GM12874 (cell line): ENCODE data around the gene ISCU.

Experiments used
- CTCF ChIP-seq: IDR thresholded peaks from 2 replicates; pipeline ENCODE4 v1.5.1; 2011; ENCODE audit warnings: low read depth, mild to moderate bottlenecking, control low read depth, low read length, moderate library complexity; ENCODE audit not compliant: insufficient read depth

ISCU gene

DNA sequence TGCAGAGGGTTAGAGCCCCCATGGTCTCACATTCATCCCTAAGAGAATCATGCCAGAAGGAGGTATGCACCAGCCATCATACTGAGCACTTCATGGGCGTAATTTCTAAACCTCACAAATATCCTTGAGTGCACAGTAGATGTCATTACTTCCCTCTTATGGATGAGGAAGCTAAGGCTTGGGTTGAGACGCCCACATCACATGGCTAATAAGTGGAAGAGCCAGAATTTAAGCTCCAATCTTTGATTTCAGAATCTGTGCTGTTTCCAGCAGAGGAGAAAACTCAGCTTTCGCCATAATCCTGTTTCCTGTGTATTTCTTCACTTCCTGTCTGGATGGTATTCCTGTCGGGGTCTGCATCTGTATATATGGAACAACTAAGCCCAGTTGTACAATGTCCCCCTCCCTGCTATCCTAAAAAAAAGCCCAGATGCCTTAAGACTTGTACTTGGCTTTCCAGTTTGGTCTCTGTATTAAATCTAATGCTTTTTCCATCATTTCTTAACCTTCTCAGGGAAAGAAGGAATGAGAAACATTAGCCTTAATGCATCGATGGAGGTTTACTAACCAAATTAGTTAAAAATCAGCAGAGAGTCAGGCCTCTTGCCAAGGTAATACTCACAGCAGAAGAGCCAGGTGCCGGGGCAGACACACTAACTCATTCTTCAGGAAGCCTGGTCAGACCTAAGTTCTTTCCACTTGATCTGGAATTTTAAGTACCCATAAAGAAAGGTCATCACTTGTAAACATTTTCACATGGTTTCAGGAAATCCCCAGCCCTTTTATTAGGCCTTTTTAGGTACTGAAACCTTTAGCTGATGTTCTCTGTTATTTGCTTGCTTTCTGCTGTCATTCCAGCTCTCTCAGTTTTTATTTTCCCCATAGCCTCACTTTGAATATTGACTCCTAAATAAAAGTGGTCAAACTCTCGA lies 5.3 kb downstream of the ISCU start:
- no peak for TF ChIP-seq CTCF

GRCh38 chr12:108568338-108569154 lies 6.2 kb downstream of the ISCU start:
- no peak for TF ChIP-seq CTCF

DNA sequence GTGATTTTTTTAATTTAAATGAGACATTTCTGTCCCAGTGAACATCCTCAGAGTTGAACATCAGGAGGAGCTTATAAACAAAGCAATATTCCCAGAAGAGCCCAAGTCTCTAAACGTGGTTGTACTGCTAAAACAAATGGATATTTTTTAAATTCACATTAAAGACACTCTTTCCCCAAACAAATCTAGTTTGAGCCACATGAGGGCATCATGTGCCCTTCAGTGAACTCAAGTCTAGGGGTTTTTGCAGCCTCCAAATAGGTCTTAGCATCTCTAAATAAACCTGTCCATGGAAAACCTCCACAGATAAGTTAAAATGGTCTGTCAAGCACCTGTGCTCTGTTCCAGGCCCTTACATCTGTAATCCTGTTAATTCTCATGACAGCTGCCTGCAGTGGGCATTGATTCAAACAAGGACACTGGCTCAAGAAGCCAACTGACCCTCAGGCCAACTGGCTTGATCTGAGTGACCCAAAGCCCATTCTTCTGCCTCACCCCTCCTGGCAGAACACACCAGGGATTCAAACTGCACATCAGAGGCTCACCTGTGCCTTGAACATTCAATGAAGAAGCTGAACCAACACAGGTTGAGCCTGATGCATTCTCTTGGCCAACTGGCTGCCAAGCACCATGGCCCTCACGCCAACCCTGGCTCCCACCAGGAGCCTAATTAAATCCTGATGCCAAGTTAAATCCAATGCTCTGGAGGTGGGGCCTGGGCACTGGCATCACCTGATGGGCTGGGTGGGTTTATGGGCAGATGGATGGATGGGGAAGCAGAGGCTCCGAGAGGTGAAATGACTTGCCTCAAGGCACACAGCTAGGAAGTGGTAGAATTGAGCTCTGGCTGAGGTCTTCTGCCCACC lies 8.6 kb downstream of the ISCU start:
- TF ChIP-seq CTCF, result peak; percentile 28; the same call in 1 of the 2 replicates

- TF ChIP-seq CTCF, result no peak
These were observed 9.3 kb downstream of the ISCU start for GRCh38 chr12:108571609-108572165.

DNA sequence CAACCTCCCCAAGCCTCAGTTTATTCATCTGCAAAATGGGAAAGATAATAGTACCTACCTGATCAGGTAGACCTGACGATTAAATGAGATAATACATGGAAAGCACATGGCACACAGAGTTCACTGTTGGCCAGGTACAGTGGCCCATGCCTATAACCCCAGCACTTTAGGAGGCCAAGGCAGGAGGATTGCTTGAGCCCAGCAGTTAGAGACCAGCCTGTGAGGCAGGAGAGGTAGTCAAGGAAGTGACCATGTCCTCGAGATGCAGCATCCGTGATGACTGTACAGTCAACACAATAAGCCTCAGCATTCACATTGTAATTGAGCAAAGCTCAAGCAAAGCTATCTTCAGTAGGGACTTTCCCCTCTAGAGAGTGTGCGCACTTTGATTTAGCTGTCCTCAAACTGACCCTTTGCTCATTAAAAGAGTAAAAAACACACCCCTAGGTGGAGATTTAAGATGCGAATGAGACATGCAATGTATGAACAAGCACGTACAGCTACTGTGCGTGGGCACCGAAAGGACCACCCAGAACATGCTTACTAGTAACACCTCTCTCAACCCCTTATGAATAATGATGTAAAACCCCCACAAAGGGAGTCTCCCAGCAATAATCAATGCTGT lies 9.9 kb downstream of the ISCU start:
- no peak for TF ChIP-seq CTCF

- no peak for TF ChIP-seq CTCF
These were observed 10.9 kb downstream of the ISCU start for GRCh38 chr12:108573317-108573716.
